8988T (cell line): ENCODE results near the gene EEIG1.

Experiments used
- DNase-seq: peaks from one replicate; pipeline ENCODE4 v3.0.0; 2011

The EEIG1 gene

GRCh38 chr9:127974001-127974768 lies 6.6 kb downstream of the EEIG1 start:
- no peak for DNase-seq

GRCh38 chr9:127973169-127974000 lies 7.4 kb downstream of the EEIG1 start:
- DNase-seq, result no peak

- DNase-seq, result no peak
Measured at GRCh38 chr9:127972236-127972871, 8.4 kb downstream of the EEIG1 start.

- no peak for DNase-seq
Measured at GRCh38 chr9:127971357-127972235, 9.2 kb downstream of the EEIG1 start.

- DNase-seq, result no peak
Measured at GRCh38 chr9:127970401-127971313, 10.1 kb downstream of the EEIG1 start.

GRCh38 chr9:127968700-127969383 lies 11.9 kb downstream of the EEIG1 start:
- DNase-seq, result no peak

- DNase-seq, result peak; percentile 92
Measured at GRCh38 chr9:127968042-127968441, 12.7 kb downstream of the EEIG1 start.

- DNase-seq, result no peak
Measured at GRCh38 chr9:127967151-127967809, 13.5 kb downstream of the EEIG1 start.

- no peak for DNase-seq
Measured at GRCh38 chr9:127966416-127967150, 14.2 kb downstream of the EEIG1 start.

GRCh38 chr9:127965953-127966352 lies 14.8 kb downstream of the EEIG1 start:
- DNase-seq, result no peak

- no peak for DNase-seq
Measured at GRCh38 chr9:127963359-127964064, 17.3 kb downstream of the EEIG1 start.

GRCh38 chr9:127963041-127963358 lies 17.8 kb downstream of the EEIG1 start:
- no peak for DNase-seq

GRCh38 chr9:127962278-127962677 lies 18.5 kb downstream of the EEIG1 start:
- no peak for DNase-seq

- DNase-seq, result no peak
Measured at GRCh38 chr9:127961613-127962155, 19.1 kb downstream of the EEIG1 start.

- no peak for DNase-seq
Measured at GRCh38 chr9:127961155-127961490, 19.7 kb downstream of the EEIG1 start.

- no peak for DNase-seq
Measured at GRCh38 chr9:127960410-127961154, 20.2 kb downstream of the EEIG1 start.

GRCh38 chr9:127959841-127960409 lies 20.9 kb downstream of the EEIG1 start:
- no peak for DNase-seq

- DNase-seq, result no peak
Measured at GRCh38 chr9:127959398-127959797, 21.4 kb downstream of the EEIG1 start.
